ENCODE results near the gene PMEL. TPM values are rescaled to one million over a fixed set of nuclear protein-coding genes. Genes with fewer than 3 reads are reported as not detected.
A peak's percentile ranks its signal among the peaks of the same experiment; 100 is the strongest.
"Not testable (repeated sequence)": the region's sequence is repeated elsewhere in the genome, so short reads cannot be mapped to it uniquely, and the experiment has no call there.

Gene PMEL
- total and polyA plus RNA-seq, 9 of the 15 experiments (the other 6 are each of a cell fraction or from before 2014, with no cell fraction given) = 0.36 to 2.0 (median 0.98) TPM

- 0 out of 2 replicates have a peak, but pooled peaks have one; percentile 16 for TF ChIP-seq RBFOX2 (IDR thresholded peaks at IDR 0.05; ENCODE audit: low read depth, low read length)
- POLR2A ChIA-PET = interaction anchor here (0.7 to 2.1 kb wide), 3 partner anchors 9 to 249 kb away, joined by 3 to 9 read pairs (median 5); no protein-coding TSS in a partner anchor
- peaks cover 36% of the 10 kb centered on the region for H3K36me3 ChIP-seq (ENCODE audit: control insufficient read depth, insufficient read depth, low read length)
- H3K4me2 ChIP-seq (ENCODE audit: insufficient read depth, low read length); H3K9me1 ChIP-seq (ENCODE audit: control insufficient read depth, insufficient read depth, low read length); H2AFZ ChIP-seq (ENCODE audit: low read depth, low read length); intact Hi-C loops (cut with micrococcal nuclease); H3K27ac ChIP-seq (ENCODE audit: extremely low read depth, low read depth, low read length); CTCF ChIA-PET (ENCODE audit: low intra/inter-chr PET ratio); ATAC-seq; H3K27me3 ChIP-seq (ENCODE audit: control insufficient read depth in 2 of 2, insufficient read depth in 2 of 2, low read length in 2 of 2); FAIRE-seq; BruUV-seq (replicated peaks); H3K4me3 ChIP-seq; DNase-seq (ENCODE audit: extremely low read depth in 1 of 4, low spot score in 3 of 4); H4K20me1 ChIP-seq (replicated peaks; ENCODE audit: control insufficient read depth, insufficient read depth, low read length); H3K9me3 ChIP-seq (replicated peaks; ENCODE audit: control insufficient read depth, insufficient read depth, low read depth, low read length); H3K9ac ChIP-seq (ENCODE audit: insufficient read depth in 1 of 2, low read depth in 2 of 2, low read length in 2 of 2): not testable (repeated sequence)
- in situ Hi-C loops (cut with MboI) = loop anchor here (5.0 kb wide), 1 partner anchor 32 kb away; no protein-coding TSS in a partner anchor
- peaks cover 11 to 40% of the 10 kb centered on the region in 2 experiments; a peak in 4 of 5 replicates for H3K4me1 ChIP-seq (replicated peaks in 1 of 2; ENCODE audit: control insufficient read depth in 2 of 2, insufficient read depth in 2 of 2, low read length in 2 of 2)
- 98% methylated on average over 16 of the region's 33 CpGs for WGBS (ENCODE audit: insufficient coverage, low coverage, missing lambda C conversion rate)
- peaks cover 19% of the 10 kb centered on the region for H3K79me2 ChIP-seq (ENCODE audit: control insufficient read depth, insufficient read depth, low read length)
Observed at GRCh38 chr12:55999999-56000540, 34.2 kb upstream of the PMEL start.

DNA sequence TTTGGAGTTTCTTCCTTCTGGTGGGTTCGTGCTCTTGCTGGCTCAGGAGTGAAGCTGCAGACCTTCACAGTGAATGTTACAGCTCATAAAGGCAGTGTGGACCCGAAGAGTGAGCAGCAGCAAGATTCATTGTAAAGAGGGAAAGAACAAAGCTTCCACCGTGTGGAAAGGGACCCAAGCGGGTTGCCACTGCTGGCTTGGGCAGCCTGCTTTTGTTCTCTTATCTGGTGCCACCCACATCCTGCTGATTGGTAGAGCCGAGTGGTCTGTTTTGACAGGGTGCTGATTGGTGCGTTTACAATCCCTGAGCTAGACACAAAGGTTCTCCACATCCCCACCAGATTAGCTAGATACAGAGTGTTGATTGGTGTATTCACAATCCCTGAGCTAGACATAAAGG, 33.7 kb upstream of the PMEL start:
- H3K9me1 ChIP-seq (ENCODE audit: control insufficient read depth, insufficient read depth, low read length); ATAC-seq; H3K9me3 ChIP-seq (replicated peaks; ENCODE audit: control insufficient read depth, insufficient read depth, low read depth, low read length); FAIRE-seq; BruUV-seq (replicated peaks); CTCF ChIA-PET (ENCODE audit: low intra/inter-chr PET ratio); DNase-seq (ENCODE audit: extremely low read depth in 1 of 4, low spot score in 3 of 4); H2AFZ ChIP-seq (ENCODE audit: low read depth, low read length); H3K27ac ChIP-seq (ENCODE audit: extremely low read depth, low read depth, low read length); intact Hi-C loops (cut with micrococcal nuclease); H3K4me2 ChIP-seq (ENCODE audit: insufficient read depth, low read length); H3K4me3 ChIP-seq; H3K9ac ChIP-seq (ENCODE audit: insufficient read depth in 1 of 2, low read depth in 2 of 2, low read length in 2 of 2); H4K20me1 ChIP-seq (replicated peaks; ENCODE audit: control insufficient read depth, insufficient read depth, low read length); H3K27me3 ChIP-seq (ENCODE audit: control insufficient read depth in 2 of 2, insufficient read depth in 2 of 2, low read length in 2 of 2): not testable (repeated sequence)
- in situ Hi-C loops (cut with MboI) = loop anchor here (5.0 kb wide), 1 partner anchor 33 kb away; no protein-coding TSS in a partner anchor
- Histone ChIP-seq H3K79me2 (ENCODE audit: control insufficient read depth, insufficient read depth, low read length) (peaks cover 19% of the 10 kb centered on the region), H3K36me3 (ENCODE audit: control insufficient read depth, insufficient read depth, low read length) (peaks cover 31% of the 10 kb centered on the region), H3K4me1 (replicated peaks in 1 of 2; ENCODE audit: control insufficient read depth in 2 of 2, insufficient read depth in 2 of 2, low read length in 2 of 2) (peaks cover 11 to 39% of the 10 kb centered on the region in 2 experiments; a peak in 4 of 5 replicates)
- 83% methylated on average over 6 of the region's 6 CpGs for WGBS (ENCODE audit: insufficient coverage, low coverage, missing lambda C conversion rate)
- TF ChIP-seq NFYB (IDR thresholded peaks at IDR 0.05; ENCODE audit: extremely low read depth, insufficient read length) = peak; percentile 35
- POLR2A ChIA-PET = interaction anchor here (1.5 to 5.1 kb wide), 4 partner anchors 10 to 25 kb away, joined by 5 to 31 read pairs (median 14); partner anchors contain the start of genes IKZF4 and RAB5B
